Measurements from ENCODE around the gene NTM.

GRCh38 chr11:131465039-131465438 is 94.6 kb downstream of the NTM start:
- TF ChIP-seq CTCF (conservative IDR thresholded peaks at IDR 0.05) = no peak
- no peak for TF ChIP-seq ZFX (IDR thresholded peaks at IDR 0.05)

Measured in C4-2B (cell line).